Left colon (tissue), 2 donors: Measurements from ENCODE around the gene SGSM1. TPM values are rescaled to one million over a fixed set of nuclear protein-coding genes. Genes with fewer than 3 reads are reported as not detected.
A peak's percentile ranks its signal among the peaks of the same experiment; 100 is the strongest.

ENCODE experiments used
- ATAC-seq: fragments of 200-7000 bp; cut with Tn5 transposase; one replicate; pipeline ENCODE4 v1.9.1; 2020; ENCODE audit warnings: mild to moderate bottlenecking, moderate library complexity
- DNase-seq, 2 donors: peaks; one replicate each; pipeline ENCODE4 v3.0.0-alpha.2; 2020
- intact Hi-C, 2 donors: fragments of 100-400 bp; cut with DNase I in 1 of 2; cut with micrococcal nuclease in 1 of 2; formaldehyde crosslinking; loops; one replicate each; pipeline versions ENCODE4 v1.11.2 to v1.14.0; 2022; cut with DNase I, micrococcal nuclease
- total RNA-seq, 2 donors: library from RNA; stranded (reverse); fragmentation: NEBNext Ultra II Directional; extraction: Animal tissue kit (Norgen Biotek cat#: 25700); gene quantifications; one replicate each; pipeline ENCODE4 v1.2.1, GENCODE V29; 2021
- donor health status: DM: no; HTN: no; CAD: no.
- donor health status: DM: yes; HTN: yes; CAD: no.

Gene SGSM1
- total RNA-seq, 2 donors from 2014 or later, result 2.1 to 4.1 TPM

DNA sequence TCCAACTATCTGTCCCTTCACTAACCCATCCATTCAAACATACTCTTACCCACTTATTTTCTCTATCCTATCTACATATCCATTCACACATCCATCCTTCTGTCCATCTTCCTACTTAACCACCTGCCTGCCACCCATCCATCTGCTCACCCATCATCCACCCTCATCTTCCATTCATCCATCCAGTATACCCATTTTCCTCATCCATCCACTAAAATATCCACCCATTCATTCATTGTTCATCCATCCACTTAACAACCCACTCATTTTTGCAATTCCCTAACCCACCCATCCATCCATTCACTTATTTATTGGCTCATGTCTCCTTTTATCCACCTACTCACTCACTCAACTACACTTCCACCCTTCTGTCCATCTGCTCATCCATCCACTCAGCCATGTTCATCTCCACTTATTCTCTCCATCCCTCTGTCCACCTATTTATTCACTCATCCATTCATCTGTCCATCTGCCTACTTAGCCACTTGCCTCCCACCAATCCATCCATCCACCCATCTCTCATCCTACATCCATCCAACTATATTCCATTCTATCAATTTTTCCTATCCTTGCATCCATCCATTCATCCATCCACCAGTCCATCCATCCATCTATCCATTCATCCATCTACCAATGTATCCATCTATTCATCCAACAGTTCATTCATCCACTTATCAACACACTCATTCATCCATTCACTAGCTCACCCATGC is 129.9 kb downstream of the SGSM1 start:
- DNase-seq (no peak), ATAC-seq (no peak)
- intact Hi-C loops, result loop anchor here in 1 of 2 donors (5.0 kb wide), 1 partner anchor 111 kb away; no protein-coding TSS in a partner anchor

DNA sequence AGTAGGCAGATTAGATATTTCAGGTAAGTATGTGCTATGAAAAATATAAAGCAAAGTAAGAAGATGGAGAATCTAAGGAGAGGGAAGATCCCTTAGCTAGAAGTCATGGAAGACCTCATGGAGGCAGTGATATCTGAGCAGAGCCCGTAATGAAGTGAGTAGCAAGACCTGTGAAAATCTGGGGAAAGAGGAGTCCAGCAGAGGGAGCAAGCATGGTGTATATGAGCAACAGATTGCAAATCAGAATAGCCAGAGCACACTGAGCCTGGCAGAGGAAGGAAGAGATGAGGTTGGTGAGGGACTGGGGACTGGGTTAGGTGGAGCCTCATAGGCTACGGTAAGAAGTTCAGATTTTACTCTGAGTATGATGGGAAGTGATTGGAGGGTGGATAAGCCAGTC is 131.1 kb downstream of the SGSM1 start:
- DNase-seq, result no peak

DNA sequence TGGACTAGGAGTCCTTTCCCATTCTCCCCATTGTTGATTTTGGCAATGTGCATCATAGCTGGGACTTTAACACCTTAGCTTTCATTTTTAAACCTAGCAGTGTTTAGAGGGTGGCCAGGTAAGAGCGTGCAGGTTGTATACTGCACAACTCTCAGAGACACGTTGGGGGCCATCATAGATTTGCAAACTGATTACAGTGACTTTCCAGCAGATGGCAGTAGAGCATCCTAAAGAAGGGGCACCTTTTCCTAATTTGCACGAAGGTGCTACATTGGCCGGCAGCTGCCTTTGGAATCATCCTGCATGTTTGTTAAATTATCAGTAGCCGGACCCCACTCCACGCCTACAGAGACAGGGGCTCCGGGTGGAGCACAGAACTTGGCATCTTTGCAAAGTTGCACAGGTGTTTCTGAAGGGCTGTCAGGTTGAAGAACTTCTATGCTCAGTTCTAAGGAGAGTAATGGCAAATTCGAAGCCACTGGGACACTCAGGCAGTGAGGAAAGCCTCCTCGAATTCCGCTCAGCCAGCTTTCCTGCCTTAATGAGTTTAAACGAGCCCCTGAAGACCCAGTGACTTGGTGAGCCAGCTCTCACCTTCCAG is 132.8 kb downstream of the SGSM1 start:
- intact Hi-C loops, result loop anchor here in 1 of 2 donors (5.0 kb wide), 1 partner anchor 108 kb away; no protein-coding TSS in a partner anchor
- ATAC-seq (peak; percentile 68), DNase-seq (no peak)

More for the DNA sequence above, 131.1 kb downstream of the SGSM1 start:
- intact Hi-C loops, result loop anchor here in 1 of 2 donors (5.0 kb wide), 1 partner anchor 110 kb away; no protein-coding TSS in a partner anchor
- peak; percentile 64 for ATAC-seq

- DNase-seq (no peak), ATAC-seq (no peak)
- intact Hi-C loops, result no loop called here
Observed at GRCh38 chr22:24942301-24942700, 136.3 kb downstream of the SGSM1 start.

DNA sequence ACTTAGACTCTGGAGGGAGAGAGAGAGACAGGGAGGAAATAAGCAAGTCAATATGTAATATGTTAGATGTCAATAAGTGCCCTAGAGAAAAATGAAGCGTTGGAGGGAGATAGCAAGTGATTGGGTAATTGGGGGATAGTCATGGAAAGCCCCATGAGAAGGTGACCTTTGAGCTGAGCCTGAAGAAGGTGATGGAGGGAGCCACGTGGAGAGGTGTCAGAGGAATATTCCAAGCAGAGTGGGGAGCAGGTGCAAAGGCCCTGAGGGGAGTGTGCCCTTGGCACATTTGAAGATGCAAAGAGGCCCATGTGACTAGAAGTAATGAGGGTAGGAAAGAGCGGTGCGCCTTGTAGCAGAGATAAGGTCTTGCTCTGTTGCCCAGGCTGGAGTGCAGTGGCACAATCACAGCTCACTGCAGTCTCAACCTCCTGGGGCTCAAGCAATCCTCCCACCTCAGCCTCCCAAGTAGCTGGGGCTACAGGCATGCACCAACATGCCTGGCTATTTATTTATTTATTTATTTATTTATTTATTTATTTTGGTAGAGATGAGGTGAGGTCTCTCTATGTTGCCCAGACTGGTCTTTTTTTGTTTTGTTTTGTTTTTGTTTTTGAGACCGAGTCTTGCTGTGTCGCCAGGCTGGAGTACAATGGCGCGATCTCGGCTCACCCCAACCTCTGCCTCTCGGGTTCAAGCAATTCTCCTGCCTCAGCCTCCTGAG is 138.4 kb downstream of the SGSM1 start:
- intact Hi-C loops, result no loop called here
- DNase-seq (no peak), ATAC-seq (peak; percentile 14)

DNA sequence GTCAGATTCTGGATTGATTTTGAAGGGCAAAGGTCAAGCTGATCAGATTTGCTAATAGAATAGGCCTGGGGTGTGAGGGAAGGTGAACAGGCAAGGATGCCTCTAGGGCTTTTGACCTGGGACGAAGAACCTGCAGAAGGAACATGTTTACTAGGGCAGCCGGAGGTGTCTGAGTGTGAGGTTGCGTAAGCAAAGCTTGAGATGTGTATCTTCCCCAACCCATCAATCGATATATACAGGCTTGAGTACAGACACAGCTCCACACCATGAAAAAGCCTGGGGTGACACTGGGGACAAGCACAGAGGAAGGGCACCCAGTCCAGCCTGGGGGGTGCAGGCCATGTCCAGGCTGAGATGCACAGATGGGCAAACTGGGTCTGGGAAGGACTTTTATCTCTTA is 139.4 kb downstream of the SGSM1 start:
- DNase-seq (no peak), ATAC-seq (no peak)
- intact Hi-C loops, result no loop called here

GRCh38 chr22:24947383-24947782 is 141.4 kb downstream of the SGSM1 start:
- intact Hi-C loops, result no loop called here
- ATAC-seq (no peak), DNase-seq (no peak)

- ATAC-seq, result no peak
- intact Hi-C loops, result no loop called here
- DNase-seq, result no peak
Observed at GRCh38 chr22:24947881-24948280, 141.9 kb downstream of the SGSM1 start.

DNA sequence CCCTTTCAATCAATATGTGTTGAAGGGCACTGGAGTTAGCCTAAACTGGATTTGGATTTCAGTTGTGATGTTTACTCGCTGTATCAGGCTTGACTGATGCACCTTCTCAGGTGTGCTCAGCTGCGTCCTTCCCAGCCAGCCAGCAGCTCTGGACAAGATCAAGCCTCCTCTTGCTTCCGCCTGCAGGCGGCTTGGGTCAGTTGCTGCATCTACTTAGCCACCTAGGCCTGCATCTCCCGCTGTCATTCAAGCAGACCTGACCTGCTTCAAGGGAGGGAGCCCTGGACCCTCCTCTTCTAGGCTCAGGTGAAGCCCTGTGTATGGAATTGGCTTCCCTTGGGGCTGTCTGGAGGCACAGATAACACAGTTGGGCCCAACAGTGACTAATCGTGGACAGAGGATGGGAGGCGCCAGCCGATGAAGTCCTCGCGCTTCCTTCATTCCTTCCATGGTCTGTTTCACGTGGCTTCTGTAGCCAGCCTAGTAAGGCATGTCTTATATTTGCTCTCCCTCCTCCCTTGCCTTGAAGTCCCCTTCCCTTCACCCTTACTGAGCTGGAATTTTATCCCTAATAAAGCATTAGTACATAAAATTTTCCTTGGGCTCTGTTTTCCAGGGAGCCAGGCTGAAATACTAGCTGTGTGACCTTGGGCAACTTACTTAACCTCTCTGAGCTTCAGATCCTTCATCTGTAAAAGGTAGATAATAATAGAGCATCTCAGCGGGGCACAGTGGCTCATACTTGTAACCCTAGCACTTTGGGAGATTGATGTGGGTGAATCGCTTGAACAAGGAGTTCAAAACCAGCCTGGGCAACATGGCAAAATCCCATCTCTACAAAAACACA is 142.6 kb downstream of the SGSM1 start:
- intact Hi-C loops, result no loop called here
- ATAC-seq, result no peak
- no peak for DNase-seq

GRCh38 chr22:24950272-24950902 is 144.4 kb downstream of the SGSM1 start:
- intact Hi-C loops, result loop anchor here (2.0 to 10.0 kb wide), 2 partner anchors 94 to 100 kb away; no protein-coding TSS in a partner anchor

DNA sequence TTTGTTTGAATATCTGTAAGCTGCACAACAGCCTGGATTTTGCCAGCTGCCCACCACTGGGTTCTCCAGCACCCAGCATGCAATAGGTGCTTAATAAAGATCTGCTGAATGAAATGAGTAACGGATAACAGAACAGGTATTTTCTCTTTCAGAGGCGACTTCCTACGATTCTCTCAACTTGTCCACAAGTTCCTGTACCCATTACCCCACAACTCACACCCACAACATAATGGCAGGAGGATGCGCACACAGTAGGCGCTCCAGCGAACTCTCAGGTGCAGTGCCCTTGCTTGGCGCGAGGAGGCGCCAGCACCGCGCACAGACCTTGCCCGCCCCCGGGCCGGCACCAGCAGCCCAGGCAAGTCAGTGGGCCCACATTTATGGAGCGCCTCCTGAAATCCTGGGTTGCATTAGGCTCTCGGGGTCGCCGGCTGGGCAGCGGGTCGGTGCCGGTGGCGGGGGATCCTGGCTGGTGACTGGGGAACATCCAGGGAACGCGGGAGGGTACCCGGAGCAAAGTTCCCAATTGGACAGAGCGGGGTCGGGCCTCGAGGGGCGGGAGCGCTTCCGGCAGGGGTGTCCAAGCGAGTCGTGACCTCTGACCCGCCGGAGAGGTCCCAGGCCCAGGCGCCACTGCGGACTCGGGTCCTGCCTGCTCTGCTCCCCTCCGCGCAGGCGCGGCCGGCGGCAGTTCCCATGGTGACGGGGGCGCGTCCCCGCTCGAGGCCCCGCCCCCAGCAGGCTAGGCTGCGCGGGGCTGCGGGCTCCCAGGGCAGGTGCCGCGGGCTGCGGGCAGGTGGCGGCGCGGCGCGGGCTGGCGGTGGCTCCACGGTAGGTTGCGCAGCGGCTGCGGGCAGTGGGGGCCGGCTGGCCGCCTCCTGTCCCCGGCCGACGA is 146.2 kb downstream of the SGSM1 start, which contains the start of gene KIAA1671:
KIAA1671 (plus strand) TSS at position 775 of the 895 bp plus-strand sequence. CDS start 75,284 bp downstream, outside the sequence.
- intact Hi-C loops, result loop anchor here (2.0 to 10.0 kb wide), 2 partner anchors 93 to 99 kb away; no protein-coding TSS in a partner anchor
- ATAC-seq, result peak; percentile 85

More at GRCh38 chr22:24950272-24950902, 144.4 kb downstream of the SGSM1 start:
- ATAC-seq (no peak), DNase-seq (no peak)

GRCh38 chr22:24952837-24953383 is 146.9 kb downstream of the SGSM1 start:
- DNase-seq (peak; percentile 62 to 67), ATAC-seq (peak; percentile 54)
- intact Hi-C loops, result loop anchor here in 1 of 2 donors (10.0 kb wide), 1 partner anchor 92 kb away; no protein-coding TSS in a partner anchor

More for the DNA sequence above, 146.2 kb downstream of the SGSM1 start, which contains the start of gene KIAA1671:
- peak; percentile 81 to 88 for DNase-seq

GRCh38 chr22:24953384-24954113 is 147.5 kb downstream of the SGSM1 start:
- DNase-seq (peak in 1 of 2 donors; percentile 67), ATAC-seq (peak; percentile 48)
- intact Hi-C loops, result loop anchor here in 1 of 2 donors (10.0 kb wide), 1 partner anchor 91 kb away; no protein-coding TSS in a partner anchor

DNA sequence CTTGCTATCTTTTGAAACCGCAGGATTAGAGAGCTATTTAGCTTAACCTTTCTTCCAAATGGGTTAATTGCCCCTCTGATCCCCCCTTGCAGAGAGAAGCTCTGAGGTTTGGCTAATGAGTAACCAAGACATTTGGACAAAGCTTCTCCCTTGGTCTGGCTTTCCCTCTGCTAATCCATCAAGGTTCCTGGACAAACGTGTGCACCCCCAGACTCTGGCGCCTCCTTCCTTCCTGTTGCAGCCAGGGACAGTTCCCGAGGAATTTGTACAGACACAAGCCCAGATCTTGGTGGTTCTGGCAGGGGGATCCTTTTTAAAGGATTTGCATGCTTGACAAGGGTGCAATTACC is 148.1 kb downstream of the SGSM1 start:
- intact Hi-C loops, result loop anchor here in 1 of 2 donors (10.0 kb wide), 1 partner anchor 91 kb away; no protein-coding TSS in a partner anchor
- ATAC-seq (no peak), DNase-seq (no peak)

- DNase-seq, result no peak
- no peak for ATAC-seq
- intact Hi-C loops, result loop anchor here in 1 of 2 donors (10.0 kb wide), 1 partner anchor 90 kb away; no protein-coding TSS in a partner anchor
Observed at GRCh38 chr22:24954856-24955255, 148.8 kb downstream of the SGSM1 start.

DNA sequence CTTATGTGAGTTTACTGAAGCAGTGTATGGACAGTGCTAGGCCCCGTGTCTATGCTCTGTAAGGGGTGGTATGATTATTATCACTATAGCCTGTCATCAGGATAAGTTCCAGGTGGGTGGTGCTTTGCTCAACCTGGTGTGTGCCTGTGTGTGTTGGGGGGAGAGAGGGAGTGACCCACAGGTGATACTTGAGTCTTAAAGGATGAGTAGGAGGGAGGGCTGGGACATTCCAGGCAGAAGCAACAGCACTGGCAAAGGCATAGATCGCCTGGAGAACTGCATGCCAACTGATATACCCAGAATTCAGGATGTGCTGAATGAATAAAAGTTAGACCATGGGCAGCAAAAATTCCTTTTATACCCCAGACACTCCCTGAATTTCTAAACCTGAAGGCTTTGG is 151.0 kb downstream of the SGSM1 start:
- no peak for ATAC-seq
- DNase-seq, result no peak
- intact Hi-C loops, result loop anchor here in 1 of 2 donors (10.0 kb wide), 1 partner anchor 88 kb away; no protein-coding TSS in a partner anchor
